Measurements from ENCODE around the gene ERVFRD-1.

DNA sequence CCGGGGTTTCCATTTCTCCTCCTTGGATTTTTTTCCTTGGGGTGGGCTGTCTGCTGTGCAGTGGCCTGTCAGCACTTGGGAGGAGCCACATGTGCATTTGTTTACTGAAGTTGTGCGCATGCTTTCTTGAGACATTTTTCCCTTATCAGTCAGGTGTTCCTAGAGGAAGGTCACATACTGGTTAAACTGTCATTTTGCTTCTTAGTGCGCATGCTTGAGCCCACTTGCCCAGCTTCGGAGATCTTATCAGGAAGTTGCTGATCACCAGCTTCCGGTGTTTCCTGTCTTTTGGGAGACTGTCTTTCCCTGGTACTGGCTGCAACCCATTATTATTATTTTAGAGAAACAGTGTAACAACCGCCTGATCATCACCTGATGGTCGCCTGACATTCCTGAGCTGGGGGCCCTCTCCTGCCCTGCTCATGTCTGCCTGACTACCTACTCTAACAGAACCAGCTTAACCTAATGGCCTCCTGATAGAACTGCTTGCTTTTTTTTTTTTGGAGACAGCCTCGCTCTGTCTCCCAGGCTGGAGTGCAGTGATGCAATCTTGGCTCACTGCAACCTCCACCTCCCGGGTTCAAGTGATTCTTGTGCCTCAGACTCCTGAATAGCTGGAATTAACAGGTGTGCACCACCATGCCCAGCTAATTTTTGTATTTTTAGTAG is 378 bp upstream of the ERVFRD-1 start:
- no peak for TF ChIP-seq CTCF (IDR thresholded peaks at IDR 0.05)
- TF ChIP-seq POLR2A (IDR thresholded peaks at IDR 0.05): no peak
